GM18517 (cell line): Measurements from ENCODE around the gene CHN1.

Source experiments
- ATAC-seq: cut with Tn5 transposase; IDR thresholded peaks from one replicate; pipeline ENCODE4 v1.9.1; 2021; ENCODE audit warnings: mild to moderate bottlenecking, moderate library complexity; ENCODE audit not compliant: unreplicated experiment

The CHN1 gene

GRCh38 chr2:174929786-174930185, 75.4 kb downstream of the CHN1 start:
- ATAC-seq: no peak

- ATAC-seq: no peak
Measured at GRCh38 chr2:174925046-174925784, 80.0 kb downstream of the CHN1 start.

- ATAC-seq: no peak
Measured at GRCh38 chr2:174924061-174924693, 81.0 kb downstream of the CHN1 start.

- ATAC-seq: no peak
Measured at GRCh38 chr2:174919947-174920595, 85.1 kb downstream of the CHN1 start.

GRCh38 chr2:174918886-174919526, 86.2 kb downstream of the CHN1 start:
- ATAC-seq: no peak

- ATAC-seq: no peak
Measured at GRCh38 chr2:174916270-174916930, 88.8 kb downstream of the CHN1 start.

GRCh38 chr2:174914853-174915760, 90.1 kb downstream of the CHN1 start:
- ATAC-seq: no peak

- no peak for ATAC-seq
Measured at GRCh38 chr2:174908284-174908683, 96.9 kb downstream of the CHN1 start.

GRCh38 chr2:174903264-174903556, 102.0 kb downstream of the CHN1 start:
- ATAC-seq: no peak

GRCh38 chr2:174902506-174903263, 102.5 kb downstream of the CHN1 start:
- no peak for ATAC-seq

GRCh38 chr2:174901075-174901474, 104.1 kb downstream of the CHN1 start:
- ATAC-seq: no peak

- no peak for ATAC-seq
Measured at GRCh38 chr2:174897286-174897685, 107.9 kb downstream of the CHN1 start.

- no peak for ATAC-seq
Measured at GRCh38 chr2:174893018-174893417, 112.2 kb downstream of the CHN1 start.

GRCh38 chr2:174892546-174892945, 112.6 kb downstream of the CHN1 start:
- no peak for ATAC-seq

- no peak for ATAC-seq
Measured at GRCh38 chr2:174888646-174889271, 116.4 kb downstream of the CHN1 start.

GRCh38 chr2:174888146-174888545, 117.0 kb downstream of the CHN1 start:
- ATAC-seq: no peak

GRCh38 chr2:174882416-174882815, 122.8 kb downstream of the CHN1 start:
- ATAC-seq: no peak

- ATAC-seq: no peak
Measured at GRCh38 chr2:174881678-174882077, 123.5 kb downstream of the CHN1 start.

GRCh38 chr2:174878537-174879147, 126.5 kb downstream of the CHN1 start:
- no peak for ATAC-seq
